GM23248 (cell line): ENCODE data around the gene APBA1.

Experiments
- EZH2 ChIP-seq: fragments of 200-600 bp; sonication (generic); IDR thresholded peaks from 2 replicates; pipeline ENCODE4 v1.6.1; 2018; ENCODE audit warnings: antibody characterized with exemption, mild to moderate bottlenecking; ENCODE audit not compliant: insufficient read depth, poor library complexity, severe bottlenecking
- EZH2phosphoT487 ChIP-seq: fragments of 200-600 bp; sonication (generic); IDR thresholded peaks from 2 replicates; pipeline ENCODE4 v1.6.1; 2018; ENCODE audit warnings: antibody characterized with exemption, moderate library complexity, mild to moderate bottlenecking, low read depth; ENCODE audit not compliant: insufficient read depth

DNA sequence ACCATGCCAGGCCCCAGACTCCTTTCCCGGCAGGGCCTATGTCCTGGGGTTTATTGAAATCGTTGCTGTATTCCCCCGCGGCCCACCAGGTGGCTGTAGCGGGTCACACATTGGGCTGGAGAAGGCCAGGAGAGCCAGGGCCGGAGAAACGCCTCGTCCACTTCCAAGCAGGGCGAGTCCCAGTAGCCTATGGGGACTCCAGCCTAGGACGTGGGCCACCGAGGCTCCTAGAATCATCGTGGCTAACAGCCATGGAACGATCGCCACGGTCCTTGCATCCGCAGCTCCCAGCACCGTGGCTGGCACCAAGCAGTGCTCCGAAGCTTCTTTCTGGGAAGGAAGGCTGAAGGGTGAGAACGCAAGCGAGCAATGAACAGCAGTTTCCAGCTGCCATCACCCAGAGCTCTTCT is 259.4 kb downstream of the APBA1 start:
- TF ChIP-seq EZH2 = no peak
- TF ChIP-seq EZH2phosphoT487 = no peak
